GM23338 (cell line): ENCODE data around the gene PRSS33. TPM values are rescaled to one million over a fixed set of nuclear protein-coding genes. Genes with fewer than 3 reads are reported as not detected.

ENCODE experiments used
- ATAC-seq: fragments of 200-7000 bp; cut with Tn5 transposase; 3 replicates; pipeline ENCODE4 v1.9.1; 2020
- DNase-seq: peaks from one replicate; pipeline ENCODE4 v3.0.0-alpha.2; 2015; ENCODE audit warnings: low spot score
- H2AFZ ChIP-seq: fragments of 200-600 bp; sonication (generic); 2 replicates; pipeline ENCODE4 v1.8.0; 2016; ENCODE audit warnings: antibody characterized with exemption, mild to moderate bottlenecking, moderate library complexity
- H3F3A ChIP-seq: fragments of 200-600 bp; sonication (generic); replicated peaks from 2 replicates; pipeline ENCODE4 v1.8.0; 2017; ENCODE audit warnings: antibody characterized with exemption, mixed run types, low read depth
- H3K27ac ChIP-seq: fragments of 200-600 bp; sonication (generic); 2 replicates; pipeline ENCODE4 v1.6.1; 2016; ENCODE audit warnings: low read depth
- H3K27me3 ChIP-seq: fragments of 200-600 bp; sonication (generic); 2 replicates; pipeline ENCODE4 v1.8.0; 2016; ENCODE audit warnings: mild to moderate bottlenecking, mixed run types, moderate library complexity; ENCODE audit not compliant: insufficient read depth
- H3K36me3 ChIP-seq: fragments of 200-600 bp; sonication (generic); 2 replicates; pipeline ENCODE4 v1.8.0; 2016; ENCODE audit warnings: mild to moderate bottlenecking; ENCODE audit not compliant: insufficient read depth
- H3K4me1 ChIP-seq: fragments of 200-600 bp; sonication (generic); 2 replicates; pipeline ENCODE4 v1.8.0; 2016; ENCODE audit warnings: mild to moderate bottlenecking, moderate library complexity; ENCODE audit not compliant: insufficient read depth
- H3K4me2 ChIP-seq: fragments of 200-600 bp; sonication (generic); 2 replicates; pipeline ENCODE4 v1.7.1; 2017; ENCODE audit warnings: mixed run types
- H3K4me3 ChIP-seq: fragments of 200-600 bp; sonication (generic); 2 replicates; pipeline ENCODE4 v1.6.1; 2016; ENCODE audit warnings: mixed run types
- H3K79me2 ChIP-seq: fragments of 200-600 bp; sonication (generic); replicated peaks from 2 replicates; pipeline ENCODE4 v1.8.0; 2017; ENCODE audit warnings: mild to moderate bottlenecking; ENCODE audit not compliant: insufficient read depth
- H3K9me2 ChIP-seq: fragments of 200-600 bp; sonication (generic); 2 replicates; pipeline ENCODE4 v1.8.0; 2017; ENCODE audit not compliant: insufficient read depth
- H4K20me1 ChIP-seq: fragments of 200-600 bp; sonication (generic); replicated peaks from 2 replicates; pipeline ENCODE4 v1.8.0; 2017; ENCODE audit warnings: mild to moderate bottlenecking; ENCODE audit not compliant: insufficient read depth
- H3K27ac Mint-ChIP-seq: 2 replicates; pipeline ENCODE4 v1.8.0; 2020; ENCODE audit warnings: inconsistent platforms, mild to moderate bottlenecking, moderate library complexity, mixed read lengths
- H3K27me3 Mint-ChIP-seq: 3 replicates; pipeline ENCODE4 v1.8.0; 2022; ENCODE audit warnings: low read depth, mild to moderate bottlenecking, moderate library complexity, mixed read lengths, inconsistent platforms; ENCODE audit not compliant: insufficient read depth, poor library complexity
- H3K36me3 Mint-ChIP-seq: 3 replicates; pipeline ENCODE4 v1.8.0; 2021; ENCODE audit warnings: low read depth, mild to moderate bottlenecking, inconsistent platforms, moderate library complexity, mixed read lengths
- H3K4me1 Mint-ChIP-seq: 3 replicates; pipeline ENCODE4 v1.8.0; 2020; ENCODE audit warnings: mild to moderate bottlenecking, inconsistent platforms, mixed read lengths
- H3K4me3 Mint-ChIP-seq: 3 replicates; pipeline ENCODE4 v1.8.0; 2021; ENCODE audit warnings: moderate library complexity, mild to moderate bottlenecking, inconsistent platforms, mixed read lengths
- H3K9me3 Mint-ChIP-seq: 3 replicates; pipeline ENCODE4 v1.8.0; 2020; ENCODE audit warnings: moderate library complexity, mild to moderate bottlenecking, inconsistent platforms, mixed read lengths
- CREB1 ChIP-seq: fragments of 250-450 bp; sonication (Bioruptor Pico); IDR thresholded peaks from 2 replicates; pipeline ENCODE4 v1.5.0; 2020; ENCODE audit warnings: low read depth, mild to moderate bottlenecking, moderate library complexity
- CTCF ChIP-seq, 2 experiments: fragments of 200-600 bp in 1 of 2; sonication (generic) in 1 of 2; conservative IDR thresholded peaks; 2 replicates each; pipeline versions ENCODE4 v1.5.1 to v1.6.1; 2016 to 2017; ENCODE audit warnings: antibody characterized with exemption in 2 of 2, low read depth in 2 of 2, mild to moderate bottlenecking in 2 of 2, moderate library complexity in 1 of 2
- EZH2phosphoT487 ChIP-seq: fragments of 200-600 bp; sonication (generic); IDR thresholded peaks from one replicate; pipeline ENCODE4 v1.8.1; 2018; ENCODE audit warnings: antibody characterized with exemption; ENCODE audit not compliant: unreplicated experiment
- JUNB ChIP-seq: IDR thresholded peaks from one replicate; pipeline ENCODE4 v1.6.1; 2016; ENCODE audit warnings: antibody characterized with exemption; ENCODE audit not compliant: unreplicated experiment
- NANOG ChIP-seq: IDR thresholded peaks from 2 replicates; pipeline ENCODE4 v1.6.1; 2016; ENCODE audit warnings: antibody characterized with exemption, borderline replicate concordance
- POLR2AphosphoS5 ChIP-seq: IDR thresholded peaks from 2 replicates; pipeline ENCODE4 v1.6.1; 2016; ENCODE audit warnings: antibody characterized with exemption, low read depth
- STAT1 ChIP-seq: IDR thresholded peaks from one replicate; pipeline ENCODE4 v1.6.1; 2016; ENCODE audit warnings: antibody characterized with exemption; ENCODE audit not compliant: unreplicated experiment
- ZNF114 ChIP-seq: fragments of 250-450 bp; sonication (Bioruptor Pico); IDR thresholded peaks from 2 replicates; pipeline ENCODE4 v1.5.0; 2020; ENCODE audit warnings: mild to moderate bottlenecking, moderate library complexity
- ZNF331 ChIP-seq: fragments of 250-450 bp; sonication (Bioruptor Pico); IDR thresholded peaks from 2 replicates; pipeline ENCODE4 v1.5.0; 2020; ENCODE audit warnings: low read depth, mild to moderate bottlenecking, moderate library complexity
- ZNF462 ChIP-seq: fragments of 250-450 bp; sonication (Bioruptor Pico); IDR thresholded peaks from 2 replicates; pipeline ENCODE4 v1.5.0; 2020; ENCODE audit warnings: mild to moderate bottlenecking, moderate library complexity
- polyA plus RNA-seq: library from polyadenylated mRNA; unstranded; fragments of >200 nt; fragmentation: Nextera tagmentation; extraction: Ambion mirVana; gene quantifications from 2 replicates; pipeline ENCODE4 v1.2.1, GENCODE V29; 2016
- total RNA-seq: library from RNA; depleted of rRNA; stranded (reverse); fragments of >200 nt; shearing (Covaris generic); gene quantifications from 2 replicates; pipeline ENCODE4 v1.2.3, GENCODE V29; 2014

PRSS33 gene
- total and polyA plus RNA-seq, 2 experiments from 2014 or later, result 0.24 to 1.4 TPM

GRCh38 chr16:2831203-2831602 is 43.8 kb upstream of the PRSS33 start (continued):
- no peak for TF ChIP-seq ZNF331 (CRISPR knock-in tag)

GRCh38 chr16:2830355-2830695 is 43.0 kb upstream of the PRSS33 start:
- Mint-ChIP-seq H3K36me3 (no peaks in the 10 kb centered on the region), H3K27me3 (peaks cover 9% of the 10 kb centered on the region), H3K9me3 (no peaks in the 10 kb centered on the region; the same call in 2 of the 3 replicates), H3K4me3 (no peak overlapping the region), H3K4me1 (peaks cover under 1% of the 10 kb centered on the region; the same call in 1 of the 3 replicates), H3K27ac (no peak overlapping the region)
- ATAC-seq (no peak), DNase-seq (no peak)
- Histone ChIP-seq H3K4me2 (no peak overlapping the region), H2AFZ (no peak overlapping the region), H3K36me3 (no peaks in the 10 kb centered on the region), H3K79me2 (no peaks in the 10 kb centered on the region), H4K20me1 (no peaks in the 10 kb centered on the region), H3K9me2 (no peaks in the 10 kb centered on the region), H3K27me3 (no peaks in the 10 kb centered on the region), H3F3A (no peaks in the 10 kb centered on the region), H3K27ac (no peak overlapping the region), H3K4me3 (no peak overlapping the region), H3K4me1 (no peaks in the 10 kb centered on the region)
- TF ChIP-seq POLR2AphosphoS5 (no peak), CREB1 (CRISPR knock-in tag) (no peak), ZNF114 (CRISPR knock-in tag) (no peak)

- Histone ChIP-seq H3K27me3 (no peaks in the 10 kb centered on the region), H3K36me3 (no peaks in the 10 kb centered on the region), H3K9me2 (no peaks in the 10 kb centered on the region), H3K4me2 (no peak within 1 kb of the TSS), H4K20me1 (no peaks in the 10 kb centered on the region), H3K27ac (no peak within 1 kb of the TSS), H3K4me3 (no peak within 1 kb of the TSS), H3K4me1 (no peaks in the 10 kb centered on the region), H2AFZ (no peak within 1 kb of the TSS), H3F3A (no peaks in the 10 kb centered on the region), H3K79me2 (no peaks in the 10 kb centered on the region)
- ATAC-seq (no peak), DNase-seq (no peak)
- Mint-ChIP-seq H3K27me3 (peaks cover 9% of the 10 kb centered on the region), H3K27ac (no peak within 1 kb of the TSS), H3K36me3 (no peaks in the 10 kb centered on the region), H3K4me1 (no peaks in the 10 kb centered on the region), H3K4me3 (no peak within 1 kb of the TSS), H3K9me3 (no peaks in the 10 kb centered on the region; the same call in 2 of the 3 replicates)
- no peak for TF ChIP-seq CREB1 (CRISPR knock-in tag)
- no peak for TF ChIP-seq JUNB
- no peak for TF ChIP-seq ZNF462
- no peak for TF ChIP-seq STAT1
- TF ChIP-seq ZNF114 (CRISPR knock-in tag), result no peak
- no peak for TF ChIP-seq CTCF (conservative IDR thresholded peaks at IDR 0.05; ENCODE audit: low read depth in 2 of 2)
- TF ChIP-seq EZH2phosphoT487, result no peak
- no peak for TF ChIP-seq NANOG
- no peak for TF ChIP-seq POLR2AphosphoS5
Observed at GRCh38 chr16:2829501-2830354, 42.4 kb upstream of the PRSS33 start, which contains the start of gene ZG16B. Gene ZG16B (plus strand): TSS chr16:2830303. CDS start chr16:2830442, 139 bp downstream.
